HG03066 (cell line): ENCODE measurements around the gene TXNRD1.

Experiments
- ATAC-seq: cut with Tn5 transposase; IDR thresholded peaks from one replicate; pipeline ENCODE4 v1.9.1; 2021; ENCODE audit warnings: low read depth; ENCODE audit not compliant: unreplicated experiment

TXNRD1 gene

DNA sequence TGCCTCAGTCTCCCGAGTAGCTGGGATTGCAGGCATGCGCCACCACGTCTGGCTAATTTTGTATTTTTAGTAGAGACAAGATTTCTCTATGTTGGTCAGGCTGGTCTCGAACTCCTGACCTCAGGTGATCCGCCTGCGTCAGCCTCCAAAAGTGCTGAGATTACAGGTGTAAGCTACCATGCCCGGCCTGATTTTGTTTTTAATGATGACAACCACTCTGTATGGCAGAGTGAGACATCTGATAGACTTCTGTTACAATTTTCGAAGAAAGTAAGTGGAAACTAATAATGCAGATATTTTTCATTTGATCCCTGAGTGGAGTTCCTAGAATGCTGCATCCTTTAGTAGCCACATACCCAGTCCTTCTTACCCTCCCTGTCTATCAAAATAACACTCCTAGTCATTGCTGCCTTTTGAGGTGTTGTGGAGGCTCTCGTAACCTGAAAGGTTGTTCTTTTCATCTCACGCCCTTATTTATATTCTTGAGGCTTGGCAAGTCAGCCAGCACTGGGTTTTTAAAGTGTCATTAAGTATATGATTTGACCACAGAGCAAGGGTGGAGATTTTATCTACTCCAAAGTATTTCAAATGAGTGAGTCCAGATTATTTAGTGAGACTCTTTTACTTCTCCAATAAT, 82.0 kb downstream of the TXNRD1 start:
- ATAC-seq: no peak

GRCh38 chr12:104299842-104300481, 84.4 kb downstream of the TXNRD1 start:
- no peak for ATAC-seq

GRCh38 chr12:104303538-104304151, 88.1 kb downstream of the TXNRD1 start, which contains the start of gene EID3:
TSS of gene EID3 (plus strand) at chr12:104303739. CDS start at chr12:104303935, 196 bp downstream.
- ATAC-seq: peak; percentile 85

- ATAC-seq: no peak
Observed at GRCh38 chr12:104304261-104305009, 88.9 kb downstream of the TXNRD1 start.

- no peak for ATAC-seq
Observed at GRCh38 chr12:104305349-104305748, 89.8 kb downstream of the TXNRD1 start.

GRCh38 chr12:104306376-104306775, 90.8 kb downstream of the TXNRD1 start:
- ATAC-seq: no peak

DNA sequence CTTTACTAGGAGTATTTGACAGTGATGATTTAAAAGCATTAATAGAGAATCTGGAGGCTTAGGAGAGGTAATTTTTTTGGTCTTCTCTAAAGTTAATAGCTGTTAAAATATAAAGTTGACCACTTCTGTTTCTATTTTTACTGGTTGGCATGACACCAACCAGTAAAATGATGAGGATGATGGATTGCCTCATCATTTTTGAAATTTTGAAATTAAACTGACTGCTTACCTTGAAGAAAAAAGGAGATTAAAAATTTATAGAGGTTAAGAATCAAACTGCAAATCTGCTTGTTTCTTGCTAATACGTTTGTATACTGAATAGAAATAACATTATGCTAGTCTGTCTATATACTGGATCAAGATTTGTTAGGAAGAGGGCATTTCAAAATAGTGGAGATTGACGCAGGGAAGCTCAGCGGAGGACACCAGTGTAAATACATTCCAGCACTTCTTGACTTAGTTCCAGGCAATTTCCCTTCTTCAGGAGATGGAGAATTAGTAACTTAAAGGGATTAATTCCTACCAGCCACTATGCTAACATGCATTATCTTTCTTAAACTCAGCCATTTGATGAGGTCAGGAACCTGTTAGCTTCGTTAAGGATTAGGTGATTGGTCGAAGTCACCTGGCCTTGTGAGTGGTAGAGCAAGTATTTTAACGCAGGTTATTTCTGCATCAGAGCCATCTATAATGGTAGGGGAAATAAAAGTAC, 91.5 kb downstream of the TXNRD1 start:
- ATAC-seq: no peak

DNA sequence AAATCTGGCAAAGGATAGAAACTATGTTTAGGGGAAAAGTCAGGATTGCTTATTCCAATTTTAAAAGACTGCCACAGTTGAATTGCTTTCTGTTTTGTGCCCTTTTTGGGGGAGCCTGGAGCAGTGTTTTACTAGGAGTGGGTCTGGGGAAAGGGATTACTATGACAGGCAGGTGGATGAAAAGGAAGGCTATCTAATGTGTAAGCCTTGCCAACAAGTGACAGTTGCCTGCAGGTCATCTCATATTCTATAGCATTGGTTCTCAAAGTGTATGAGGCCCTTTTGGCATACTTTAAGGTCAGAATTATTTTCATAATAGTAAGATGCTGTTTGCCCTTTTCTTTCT, 92.0 kb downstream of the TXNRD1 start:
- no peak for ATAC-seq

DNA sequence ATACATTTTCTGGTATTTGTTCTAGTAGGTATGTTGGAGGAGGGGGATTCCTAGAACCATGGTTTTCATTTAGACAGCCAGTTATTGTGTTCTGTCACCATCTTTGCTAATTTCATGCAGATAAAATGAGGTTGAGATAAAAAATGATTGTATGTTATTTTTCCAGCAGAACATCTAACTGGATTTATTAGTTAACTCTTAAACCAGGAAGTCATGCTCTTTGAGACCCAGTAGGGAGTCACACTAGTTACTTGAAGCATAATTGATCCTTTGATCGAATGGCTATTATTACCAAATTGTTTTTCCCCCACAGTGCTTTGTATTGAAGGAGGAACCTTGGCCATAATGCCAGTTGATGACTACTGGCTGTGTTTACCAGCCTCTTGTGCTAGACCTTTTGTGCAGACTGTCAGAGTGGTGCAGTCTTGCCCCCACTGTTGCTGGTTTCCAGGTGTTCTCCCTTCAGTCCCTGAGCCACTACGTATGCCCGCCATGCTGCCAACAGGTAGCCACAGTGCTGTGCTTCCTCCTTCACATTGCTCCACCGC, 93.9 kb downstream of the TXNRD1 start:
- ATAC-seq: no peak

- no peak for ATAC-seq
Observed at GRCh38 chr12:104310751-104311633, 95.4 kb downstream of the TXNRD1 start.

GRCh38 chr12:104312202-104312601, 96.6 kb downstream of the TXNRD1 start:
- no peak for ATAC-seq

DNA sequence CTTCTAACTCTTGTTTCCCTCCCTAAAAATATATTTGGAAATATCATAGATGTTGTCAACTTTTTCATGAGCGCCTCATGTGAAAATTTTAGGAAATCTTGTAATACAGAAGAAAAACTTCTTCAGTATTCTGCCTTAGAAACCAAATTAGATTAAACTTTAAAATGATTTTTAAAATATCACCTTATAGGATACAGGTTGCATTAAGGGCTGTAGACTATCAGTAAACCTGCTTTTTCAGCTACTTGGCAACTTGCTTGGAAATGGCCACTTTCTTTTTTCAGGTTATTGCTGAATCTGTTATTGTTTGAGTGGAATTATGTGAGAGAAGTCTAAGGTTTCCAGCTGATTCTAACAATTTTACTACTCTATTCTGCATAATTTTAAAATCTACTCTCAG, 97.1 kb downstream of the TXNRD1 start:
- ATAC-seq: no peak

GRCh38 chr12:104313568-104314241, 98.1 kb downstream of the TXNRD1 start:
- no peak for ATAC-seq

- ATAC-seq: no peak
Observed at GRCh38 chr12:104314242-104314614, 98.6 kb downstream of the TXNRD1 start.

DNA sequence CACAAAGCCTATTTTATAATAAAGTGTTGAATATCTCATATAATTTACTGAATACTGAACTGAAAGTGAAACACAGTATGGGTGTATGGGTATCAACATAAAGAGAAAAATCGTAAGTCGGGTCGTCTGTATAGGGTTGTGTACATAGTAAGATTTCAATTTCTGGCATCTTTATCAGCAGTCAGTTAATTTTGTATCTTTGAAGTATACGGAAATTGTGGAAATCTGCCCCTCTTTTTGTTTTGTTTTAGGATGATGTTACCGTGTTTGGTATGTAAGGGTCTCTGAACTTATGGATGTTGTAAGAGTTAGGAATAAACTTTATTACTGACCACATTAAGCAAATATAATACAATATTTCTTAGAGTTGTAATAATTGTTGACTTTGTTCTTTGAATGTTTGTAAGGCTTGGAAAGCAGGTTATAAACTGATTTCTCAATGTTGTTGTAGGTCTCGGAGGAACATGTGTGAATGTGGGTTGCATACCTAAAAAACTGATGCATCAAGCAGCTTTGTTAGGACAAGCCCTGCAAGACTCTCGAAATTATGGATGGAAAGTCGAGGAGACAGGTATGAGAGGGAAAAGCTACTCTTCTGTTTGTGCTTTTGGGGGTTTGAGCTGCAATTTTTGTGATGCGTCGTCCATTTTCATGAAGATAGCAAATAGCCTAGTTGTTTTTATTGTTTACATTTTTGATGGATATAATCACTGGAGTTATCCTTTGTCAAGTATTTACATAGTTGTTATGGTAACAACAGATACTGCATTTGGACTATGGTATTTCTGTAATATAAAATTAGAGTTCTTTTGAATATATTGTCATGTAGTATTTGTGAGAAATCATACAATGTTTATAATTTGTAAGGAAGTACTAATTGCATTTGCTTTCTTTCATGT, 100.0 kb downstream of the TXNRD1 start:
- ATAC-seq: no peak

- ATAC-seq: no peak
Observed at GRCh38 chr12:104316936-104317335, 101.4 kb downstream of the TXNRD1 start.

DNA sequence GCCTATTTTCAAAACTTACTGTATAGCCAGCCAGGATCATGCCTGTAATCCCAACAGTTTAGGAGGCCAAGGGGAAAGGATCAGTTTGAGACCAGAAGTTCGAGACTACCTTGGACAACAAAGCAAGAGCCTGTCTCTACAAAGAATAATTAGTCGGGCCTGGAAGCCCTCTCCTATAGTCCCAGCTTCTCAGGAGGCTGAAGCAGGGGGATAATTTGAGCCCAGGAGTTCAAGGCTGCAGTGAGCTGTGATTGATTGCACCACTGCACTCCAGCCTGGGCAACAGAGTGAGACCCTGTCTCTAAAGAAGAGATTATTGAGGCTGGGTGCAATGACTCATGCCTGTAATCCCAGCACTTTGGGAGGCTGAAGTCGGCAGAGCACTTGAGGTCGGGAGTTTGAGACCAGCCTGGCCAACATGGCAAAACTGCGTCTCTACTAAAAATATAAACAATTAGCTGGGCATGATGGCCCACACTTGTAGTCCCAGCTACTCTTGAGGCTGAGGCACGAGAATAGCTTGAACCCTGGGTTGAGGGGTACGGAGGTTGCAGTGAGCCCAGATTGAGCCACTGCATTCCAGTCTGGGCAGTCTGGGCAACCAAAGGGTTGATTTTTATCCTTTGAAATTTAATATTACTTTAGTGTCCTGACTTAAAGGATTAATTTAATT, 102.1 kb downstream of the TXNRD1 start:
- no peak for ATAC-seq
